B cell (primary cell): ENCODE measurements around the gene CHST13. TPM values are rescaled to one million over a fixed set of nuclear protein-coding genes. Genes with fewer than 3 reads are reported as not detected.

Experiments
- ATAC-seq: fragments of 200-7000 bp; cut with Tn5 transposase; one replicate; pipeline ENCODE4 v1.10.0; 2021; ENCODE audit warnings: low read depth, mild to moderate bottlenecking, moderate number of reproducible peaks, moderate library complexity
- CTCF ChIA-PET: fragments of 350-600 bp; sonication (Branson Sonifier 250); formaldehyde crosslinking; loops from one replicate; lab custom pipeline; 2021; ENCODE audit warnings: antibody characterized with exemption, inconsistent platforms; lab: Charles Lee
- POLR2A ChIA-PET: fragments of 350-600 bp; sonication (Branson Sonifier 250); formaldehyde crosslinking; loops from one replicate; lab custom pipeline; 2021; ENCODE audit warnings: antibody characterized with exemption; lab: Charles Lee
- DNase-seq: peaks from one replicate; pipeline ENCODE4 v3.0.0; 2013
- H2AFZ ChIP-seq: 2 replicates; pipeline ENCODE4 v1.6.1; 2012; ENCODE audit warnings: mild to moderate bottlenecking, low read depth, low read length; ENCODE audit not compliant: insufficient read depth, poor library complexity, severe bottlenecking
- H3K27ac ChIP-seq, 2 donors: 1 replicate in 1 of 2; 2 replicates in 1 of 2; pipeline ENCODE4 v1.5.1; 2012 to 2013; ENCODE audit warnings: low read length in 2 of 2, mild to moderate bottlenecking in 2 of 2, moderate library complexity in 1 of 2
- H3K27me3 ChIP-seq, 4 experiments: fragments of 200-600 bp in 1 of 4; sonication (generic) in 1 of 4; replicated peaks in 1 of 4; 1 replicate in 2 of 4; 2 replicates in 2 of 4; pipeline versions ENCODE4 v1.6.1 to v1.7.0; 2013 to 2016; ENCODE audit warnings: low read length in 3 of 4, mild to moderate bottlenecking in 2 of 4, mixed read lengths in 1 of 4, moderate library complexity in 1 of 4; ENCODE audit not compliant: insufficient read depth in 4 of 4, control insufficient read depth in 3 of 4; ENCODE audit errors: control extremely low read depth in 1 of 4
- H3K36me3 ChIP-seq, 2 experiments: replicated peaks in 1 of 2; 1 replicate in 1 of 2; 2 replicates in 1 of 2; pipeline versions ENCODE4 v1.6.1 to v1.7.1; 2013; ENCODE audit warnings: low read length in 1 of 2; ENCODE audit not compliant: insufficient read depth in 2 of 2, control insufficient read depth in 1 of 2; ENCODE audit errors: control extremely low read depth in 1 of 2, extremely low read depth in 1 of 2
- H3K4me1 ChIP-seq, 2 donors: fragments of 200-600 bp in 1 of 2; sonication (generic) in 1 of 2; 1 replicate in 1 of 2; 2 replicates in 1 of 2; pipeline versions ENCODE4 v1.5.1 to v1.6.1; 2013 to 2017; ENCODE audit warnings: low read length in 2 of 2; ENCODE audit not compliant: control insufficient read depth in 2 of 2, insufficient read depth in 2 of 2
- H3K4me2 ChIP-seq: replicated peaks from 2 replicates; pipeline ENCODE3; 2012; ENCODE audit warnings: mild to moderate bottlenecking, low read depth, low read length; ENCODE audit not compliant: poor library complexity, severe bottlenecking
- H3K4me3 ChIP-seq, 5 experiments: fragments of 200-600 bp in 1 of 5; sonication (generic) in 1 of 5; 1 replicate in 3 of 5; 2 replicates in 2 of 5; pipeline versions ENCODE4 v1.5.1 to v1.7.0; 2011 to 2016; ENCODE audit warnings: low read length in 4 of 5, mild to moderate bottlenecking in 4 of 5, low read depth in 2 of 5, control low read depth in 1 of 5, moderate library complexity in 1 of 5; ENCODE audit not compliant: insufficient read depth in 1 of 5; ENCODE audit errors: control extremely low read depth in 1 of 5, extremely low read depth in 1 of 5
- H3K79me2 ChIP-seq: fragments of 200-600 bp; sonication (generic); one replicate; pipeline ENCODE4 v1.6.0; 2016; ENCODE audit warnings: low read length; ENCODE audit not compliant: control insufficient read depth, insufficient read depth
- H3K9ac ChIP-seq: fragments of 200-600 bp; sonication (generic); 2 replicates; pipeline ENCODE4 v1.6.1; 2017; ENCODE audit warnings: mild to moderate bottlenecking, low read length, moderate library complexity
- H3K9me3 ChIP-seq, 3 donors: one replicate each; pipeline versions ENCODE4 v1.6.1 to v1.7.1; 2013; ENCODE audit warnings: low read length in 2 of 3; ENCODE audit not compliant: control insufficient read depth in 2 of 3, insufficient read depth in 1 of 3; ENCODE audit errors: control extremely low read depth in 1 of 3
- H4K20me1 ChIP-seq: 2 replicates; pipeline ENCODE4 v1.6.0; 2012; ENCODE audit warnings: mild to moderate bottlenecking, low read length; ENCODE audit not compliant: insufficient read depth, control insufficient read depth, poor library complexity, severe bottlenecking
- H3K27ac Mint-ChIP-seq: one replicate; pipeline ENCODE4 v1.8.0; 2021; ENCODE audit warnings: mixed read lengths
- H3K27me3 Mint-ChIP-seq: one replicate; pipeline ENCODE4 v1.8.0; 2021; ENCODE audit warnings: mixed read lengths
- H3K4me1 Mint-ChIP-seq: one replicate; pipeline ENCODE4 v1.8.0; 2021; ENCODE audit warnings: mixed read lengths
- H3K4me3 Mint-ChIP-seq: one replicate; pipeline ENCODE4 v1.8.0; 2021; ENCODE audit warnings: mixed read lengths
- H3K9me3 Mint-ChIP-seq: one replicate; pipeline ENCODE4 v1.8.0; 2022; ENCODE audit warnings: mixed read lengths; ENCODE audit not compliant: insufficient read depth
- CTCF ChIP-seq: fragments of 200-600 bp; IDR thresholded peaks from one replicate; pipeline ENCODE4 v1.8.0; 2022; ENCODE audit warnings: antibody characterized with exemption, mild to moderate bottlenecking
- EZH2 ChIP-seq: IDR thresholded peaks from 2 replicates; pipeline ENCODE4 v1.6.1; 2012; ENCODE audit warnings: borderline replicate concordance, low read depth, mild to moderate bottlenecking, moderate library complexity, low read length; ENCODE audit not compliant: insufficient read depth, poor library complexity, severe bottlenecking
- WGBS: methylation state at CpG from one replicate; pipeline ENCODE4 v1.1.5; 2013; ENCODE audit warnings: missing lambda C conversion rate; ENCODE audit not compliant: insufficient coverage; 5-methylcytosine and 5-hydroxymethylcytosine counted together
- intact Hi-C: fragments of 100-400 bp; cut with micrococcal nuclease; formaldehyde crosslinking; loops from one replicate; pipeline ENCODE4 v1.10.0; 2022
- polyA plus RNA-seq: library from polyadenylated mRNA; depleted of rRNA; stranded (reverse); fragments of >200 nt; gene quantifications from 2 replicates; pipeline ENCODE4 v1.2.3, GENCODE V29; 2012
- total RNA-seq, 2 donors: library from RNA; stranded (reverse); fragments of 120-200 nt in 1 of 2; gene quantifications; 1 replicate in 1 of 2; 2 replicates in 1 of 2; pipeline versions ENCODE4 v1.2.3 to v1.2.4, GENCODE V29; 2013 to 2022

Gene CHST13
- total and polyA plus RNA-seq, 2 donors (not counting 1 experiment from before 2014, with no cell fraction given): 0.07 TPM; not detected in 1

DNA sequence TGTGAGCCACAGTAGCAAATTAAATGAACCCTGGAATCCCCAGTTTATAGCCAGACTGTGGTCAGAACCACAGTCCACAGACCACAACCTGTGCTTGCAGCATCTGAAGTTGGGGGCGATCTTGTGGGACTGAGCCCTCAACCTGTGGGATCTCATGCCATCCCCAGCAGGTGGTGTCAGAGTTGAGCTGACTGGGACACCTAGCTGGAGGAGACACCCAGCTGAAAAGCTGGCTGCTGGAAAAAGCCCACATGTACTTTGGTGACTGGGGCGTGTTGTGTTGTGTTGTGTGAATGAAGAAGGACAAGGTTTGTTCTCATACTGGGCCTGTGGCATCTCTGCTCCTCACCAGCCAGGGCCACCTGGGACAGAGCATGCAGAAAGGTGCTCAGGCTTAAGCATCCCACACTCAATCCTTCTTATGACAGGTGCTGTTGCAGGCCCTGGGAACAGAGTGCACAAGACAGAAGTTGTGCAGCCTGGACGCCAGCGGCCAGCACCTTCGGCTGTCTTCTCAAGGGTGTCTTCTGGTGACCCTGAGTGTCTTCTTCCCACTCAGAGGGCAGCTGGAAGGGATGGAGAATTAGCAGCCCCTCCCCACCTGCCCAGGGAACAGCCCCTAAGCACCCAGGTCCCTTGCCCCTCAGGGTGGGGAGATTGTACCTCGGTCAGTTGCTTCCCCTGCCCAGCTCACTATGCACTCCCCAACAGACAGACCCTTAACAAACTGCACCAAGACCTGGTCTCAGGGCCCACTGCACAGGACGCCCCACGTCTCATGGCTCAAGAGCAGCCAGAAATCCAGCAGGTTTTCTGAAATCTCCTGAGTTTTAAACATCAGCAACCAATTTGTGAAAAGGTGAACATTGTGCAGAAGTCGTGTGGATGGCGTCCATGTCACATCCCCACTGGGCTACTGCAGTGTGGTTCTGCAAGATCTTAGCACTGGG, 4.2 kb upstream of the CHST13 start:
- H3K4me3 ChIP-seq: no peak overlapping the region
- no peaks in the 10 kb centered on the region for H3K36me3 ChIP-seq
- no peak overlapping the region for H2AFZ ChIP-seq
- Mint-ChIP-seq H3K27ac (no peak overlapping the region), H3K9me3 (no peaks in the 10 kb centered on the region), H3K27me3 (peaks cover 18% of the 10 kb centered on the region), H3K4me1 (no peaks in the 10 kb centered on the region), H3K4me3 (no peak overlapping the region)
- CTCF ChIA-PET: interaction anchor here (0.9 to 5.9 kb wide), 3 partner anchors 11 to 1027 kb away, joined by 3 to 92 read pairs (median 7); no protein-coding TSS in a partner anchor
- H3K9me3 ChIP-seq: no peaks in the 10 kb centered on the region
- DNase-seq (no peak), ATAC-seq (no peak)
- H3K4me2 ChIP-seq: no peak overlapping the region
- H3K79me2 ChIP-seq: no peaks in the 10 kb centered on the region
- TF ChIP-seq EZH2: no peak
- intact Hi-C loops: loop anchor here (5.0 kb wide), 1 partner anchor 463 kb away; the partner anchor contains the start of gene PLXNA1
- peaks cover 0 to 7% of the 10 kb centered on the region in 2 donors for H3K4me1 ChIP-seq
- POLR2A ChIA-PET: no interaction called here
- H3K9ac ChIP-seq: no peak overlapping the region
- H4K20me1 ChIP-seq: no peaks in the 10 kb centered on the region
- H3K27me3 ChIP-seq: peaks cover 0 to 24% (median 8%) of the 10 kb centered on the region in 4 experiments
- 77% methylated on average over 6 of the region's 10 CpGs for WGBS
- H3K27ac ChIP-seq: no peak overlapping the region

DNA sequence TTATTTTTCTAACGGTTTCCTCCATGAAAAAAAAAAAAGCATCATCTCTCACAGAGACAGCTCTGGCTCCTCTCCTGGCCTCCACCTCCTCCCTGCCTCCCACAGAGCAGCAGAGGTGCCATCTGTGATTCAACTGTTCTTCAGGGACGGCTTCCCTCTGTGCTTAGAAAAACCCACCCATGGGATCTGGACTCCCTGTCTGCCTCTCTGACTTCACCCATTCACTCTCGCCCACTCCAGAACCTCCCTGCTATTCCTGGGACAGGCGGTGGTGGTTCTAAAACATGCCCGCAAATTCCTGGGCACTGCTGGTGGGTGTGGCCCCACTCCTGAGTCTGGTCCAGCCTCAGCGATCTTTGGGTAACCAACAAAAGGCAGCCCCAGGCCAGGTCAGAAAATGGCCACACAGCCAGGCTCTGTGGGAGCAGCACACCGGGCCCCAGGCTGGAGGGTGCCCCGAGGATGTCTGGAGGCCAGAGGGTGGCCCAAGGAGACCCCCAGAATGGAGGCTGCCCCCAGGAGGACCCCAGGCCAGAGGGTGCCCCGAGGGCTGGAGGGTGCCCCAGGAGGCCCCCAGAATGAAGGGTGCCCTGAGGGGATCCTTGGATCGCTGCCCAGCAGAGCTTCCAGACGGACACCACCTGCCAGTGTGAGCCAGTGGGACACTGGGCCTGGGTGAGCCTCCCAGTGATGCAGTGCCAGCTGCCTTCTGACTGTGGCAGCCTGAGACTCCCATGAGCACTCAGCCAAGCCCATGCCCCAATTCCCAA, 2.6 kb upstream of the CHST13 start:
- no peak overlapping the region for H3K27ac ChIP-seq
- H3K9me3 ChIP-seq: no peaks in the 10 kb centered on the region
- H3K9ac ChIP-seq: no peak overlapping the region
- H3K27ac Mint-ChIP-seq: no peak overlapping the region
- CTCF ChIA-PET: interaction anchor here (0.5 to 5.9 kb wide), 4 partner anchors 8 to 1308 kb away, joined by 3 to 92 read pairs (median 6); no protein-coding TSS in a partner anchor
- ATAC-seq (no peak), DNase-seq (no peak)
- H3K4me3 Mint-ChIP-seq: no peak overlapping the region
- H3K9me3 Mint-ChIP-seq: no peaks in the 10 kb centered on the region
- no peak overlapping the region for H2AFZ ChIP-seq
- H3K4me2 ChIP-seq: no peak overlapping the region
- H3K27me3 Mint-ChIP-seq: peaks cover 26% of the 10 kb centered on the region
- WGBS: 89% methylated on average over 11 of the region's 11 CpGs
- H3K4me1 Mint-ChIP-seq: no peaks in the 10 kb centered on the region
- no peak for TF ChIP-seq EZH2
- TF ChIP-seq CTCF: no peak
- no peaks in the 10 kb centered on the region for H4K20me1 ChIP-seq
- intact Hi-C loops: loop anchor here (5.0 kb wide), 1 partner anchor 461 kb away; the partner anchor contains the start of gene PLXNA1
- POLR2A ChIA-PET: no interaction called here
- H3K79me2 ChIP-seq: no peaks in the 10 kb centered on the region
- H3K36me3 ChIP-seq: no peaks in the 10 kb centered on the region
- peaks cover 0 to 35% (median 8%) of the 10 kb centered on the region in 4 experiments for H3K27me3 ChIP-seq
- H3K4me3 ChIP-seq: no peak overlapping the region
- peaks cover 0 to 7% of the 10 kb centered on the region in 2 donors for H3K4me1 ChIP-seq
